Body of pancreas (tissue), 4 donors: ENCODE results near the gene IQCF6. TPM values are rescaled to one million over a fixed set of nuclear protein-coding genes. Genes with fewer than 3 reads are reported as not detected.

Source experiments
- ATAC-seq: fragments of 150-250 bp; one replicate; pipeline ENCODE4 v1.9.1; 2016
- DNase-seq, 4 donors: peaks; one replicate each; pipeline ENCODE4 v3.0.0-alpha.2; 2019
- H3K27ac ChIP-seq, 4 donors: fragments of 200-600 bp; sonication (generic); 1 replicate in 3 of 4; 2 replicates in 1 of 4; pipeline versions ENCODE4 v1.5.1 to v1.6.1; 2016 to 2019; ENCODE audit warnings: mild to moderate bottlenecking in 1 of 4, mixed read lengths in 1 of 4, moderate library complexity in 1 of 4
- H3K27me3 ChIP-seq, 2 donors: fragments of 200-600 bp; sonication (generic); one replicate each; pipeline ENCODE4 v1.6.0; 2016; ENCODE audit warnings: mild to moderate bottlenecking in 1 of 2
- H3K36me3 ChIP-seq, 2 donors: fragments of 200-600 bp; sonication (generic); replicated peaks in 1 of 2; 2 replicates each; pipeline ENCODE4 v1.5.1; 2016; ENCODE audit warnings: low read depth in 2 of 2; ENCODE audit not compliant: insufficient read depth in 1 of 2
- H3K4me1 ChIP-seq: fragments of 200-600 bp; sonication (generic); one replicate; pipeline ENCODE4 v1.6.0; 2016
- H3K4me3 ChIP-seq, 2 donors: fragments of 200-600 bp; sonication (generic); 1 replicate in 1 of 2; 2 replicates in 1 of 2; pipeline ENCODE4 v1.5.1; 2016 to 2019
- H3K9me3 ChIP-seq, 3 donors: fragments of 200-600 bp; sonication (generic); 1 replicate in 2 of 3; 2 replicates in 1 of 3; pipeline ENCODE4 v1.5.1; 2016
- CTCF ChIP-seq, 7 experiments: fragments of 450-650 bp in 4 of 7; fragments of 200-600 bp in 3 of 7; sonication (generic) in 3 of 7; IDR thresholded peaks; one replicate each; pipeline ENCODE4 v1.5.1; 2016 to 2019; ENCODE audit warnings: antibody characterized with exemption in 7 of 7
- POLR2A ChIP-seq, 3 donors: fragments of 450-650 bp; IDR thresholded peaks; one replicate each; pipeline ENCODE4 v1.6.1; 2016; ENCODE audit warnings: antibody characterized with exemption in 3 of 3, mild to moderate bottlenecking in 2 of 3
- WGBS, 2 donors: methylation state at CpG; one replicate each; pipeline ENCODE4 v1.1.5; 2017; 5-methylcytosine and 5-hydroxymethylcytosine counted together
- intact Hi-C: fragments of 100-400 bp; cut with DNase I; formaldehyde crosslinking; loops from one replicate; pipeline ENCODE4 v1.15.1; 2023
- total RNA-seq, 2 donors: library from RNA; depleted of rRNA; stranded (reverse); fragments of >200 nt; gene quantifications; one replicate each; pipeline ENCODE4 v1.1.0, GENCODE V29; 2016

IQCF6 gene
- not detected for total RNA-seq

- TF ChIP-seq CTCF (IDR thresholded peaks at IDR 0.05) (no peak), POLR2A (IDR thresholded peaks at IDR 0.05) (no peak)
- 93 to 95% methylated on average over 5 of the region's 5 CpGs for WGBS, 2 donors
Measured at GRCh38 chr3:51779137-51779536, at the start of gene IQCF6. Gene IQCF6, minus strand, starts transcription at chr3:51779237. Its CDS starts 13 bp downstream, at chr3:51779224.

DNA sequence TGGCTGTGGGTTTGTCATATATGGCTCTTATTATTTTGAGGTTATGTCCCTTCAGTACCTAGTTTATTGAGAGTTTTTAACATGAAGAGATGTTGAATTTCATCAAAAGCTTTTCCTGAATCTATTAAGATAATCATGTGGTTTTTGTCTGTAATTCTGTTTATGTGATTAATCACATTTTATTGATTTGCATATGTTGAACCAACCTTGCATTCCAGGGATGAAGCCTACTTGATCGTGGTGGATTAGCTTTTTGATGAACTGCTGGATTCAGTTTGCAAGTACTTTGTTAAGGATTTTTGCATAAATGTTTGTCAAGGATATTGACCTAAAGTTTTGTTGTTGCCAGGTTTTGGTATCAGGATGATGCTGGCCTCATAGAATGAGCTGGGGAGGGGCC is 49.3 kb upstream of the IQCF6 start:
- intact Hi-C loops = no loop called here
- H3K4me3 ChIP-seq = no peak overlapping the region

More at GRCh38 chr3:51779137-51779536, at the start of gene IQCF6:
- H3K27me3 ChIP-seq = no peaks in the 10 kb centered on the region
- no peaks in the 10 kb centered on the region for H3K36me3 ChIP-seq
- no peaks in the 10 kb centered on the region for H3K9me3 ChIP-seq
- intact Hi-C loops = no loop called here
- H3K4me3 ChIP-seq = no peak within 1 kb of the TSS
- H3K4me1 ChIP-seq = no peaks in the 10 kb centered on the region
- H3K27ac ChIP-seq = no peak within 1 kb of the TSS
- ATAC-seq = no peak
- DNase-seq = no peak

GRCh38 chr3:51819709-51820406 is 40.8 kb upstream of the IQCF6 start:
- Histone ChIP-seq H3K27me3 (no peaks in the 10 kb centered on the region), H3K4me3 (no peak overlapping the region), H3K27ac (no peak overlapping the region), H3K36me3 (no peaks in the 10 kb centered on the region), H3K9me3 (no peaks in the 10 kb centered on the region), H3K4me1 (no peaks in the 10 kb centered on the region)
- TF ChIP-seq CTCF (IDR thresholded peaks at IDR 0.05) = no peak
- intact Hi-C loops = no loop called here
- 40 to 53% methylated on average over 9 to 12 of the region's 12 CpGs for WGBS, 2 donors
- DNase-seq (no peak), ATAC-seq (no peak)

More for the DNA sequence above, 49.3 kb upstream of the IQCF6 start:
- Histone ChIP-seq H3K27me3 (no peaks in the 10 kb centered on the region), H3K36me3 (no peaks in the 10 kb centered on the region), H3K4me1 (no peaks in the 10 kb centered on the region), H3K27ac (no peak overlapping the region), H3K9me3 (peaks cover 0 to 7% (median 0%) of the 10 kb centered on the region in 3 donors)
- ATAC-seq (no peak), DNase-seq (no peak)
- 41 to 58% methylated on average over 1 of the region's 1 CpG for WGBS, 2 donors
- TF ChIP-seq CTCF (IDR thresholded peaks at IDR 0.05) = no peak
- no peak for TF ChIP-seq POLR2A (IDR thresholded peaks at IDR 0.05)

GRCh38 chr3:51819151-51819550 is 40.1 kb upstream of the IQCF6 start:
- WGBS, 2 donors = 69 to 74% methylated on average over 14 to 15 of the region's 15 CpGs
- intact Hi-C loops = no loop called here
- Histone ChIP-seq H3K36me3 (no peaks in the 10 kb centered on the region), H3K4me3 (no peak overlapping the region), H3K9me3 (no peaks in the 10 kb centered on the region), H3K27ac (no peak overlapping the region), H3K4me1 (no peaks in the 10 kb centered on the region), H3K27me3 (no peaks in the 10 kb centered on the region)
- ATAC-seq = no peak
- no peak for TF ChIP-seq POLR2A (IDR thresholded peaks at IDR 0.05)
- TF ChIP-seq CTCF (IDR thresholded peaks at IDR 0.05) = no peak
- no peak for DNase-seq

DNA sequence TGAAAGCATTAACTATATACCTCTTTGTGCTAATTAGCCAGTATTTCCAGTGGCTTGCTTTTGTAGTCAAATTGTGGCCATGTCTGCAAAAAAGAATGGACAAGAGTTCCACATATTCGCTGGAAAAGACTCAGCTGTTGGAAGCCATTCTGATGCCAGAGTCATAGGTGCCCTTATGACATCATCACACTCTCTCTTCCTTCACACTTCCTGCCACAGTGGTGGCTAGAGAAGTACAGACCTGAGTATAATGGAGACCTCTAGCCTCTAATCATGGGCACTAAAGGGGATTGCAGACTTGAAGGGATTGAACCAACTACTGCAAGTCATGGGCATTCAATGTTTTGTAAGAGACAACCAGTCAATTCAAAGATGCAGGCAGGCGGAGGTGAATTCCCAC is 38.3 kb upstream of the IQCF6 start:
- intact Hi-C loops = no loop called here
- no peak for TF ChIP-seq POLR2A (IDR thresholded peaks at IDR 0.05)
- TF ChIP-seq CTCF (IDR thresholded peaks at IDR 0.05) = no peak
- Histone ChIP-seq H3K4me1 (no peaks in the 10 kb centered on the region), H3K36me3 (no peaks in the 10 kb centered on the region), H3K27ac (no peak overlapping the region), H3K27me3 (no peaks in the 10 kb centered on the region), H3K4me3 (no peak overlapping the region), H3K9me3 (no peaks in the 10 kb centered on the region)
- no peak for ATAC-seq
- 65 to 84% methylated on average over 2 of the region's 2 CpGs for WGBS, 2 donors
- no peak for DNase-seq
